HG02870 (cell line): ENCODE measurements around the gene SF3B2.

Experiments used
- ATAC-seq: cut with Tn5 transposase; IDR thresholded peaks from one replicate; pipeline ENCODE4 v1.9.1; 2021; ENCODE audit warnings: mild to moderate bottlenecking, moderate library complexity; ENCODE audit not compliant: unreplicated experiment

The SF3B2 gene

GRCh38 chr11:66047541-66048365 is 4.4 kb upstream of the SF3B2 start:
- ATAC-seq: no peak

GRCh38 chr11:66048547-66049323 is 3.4 kb upstream of the SF3B2 start, which contains the start of gene GAL3ST3:
Gene GAL3ST3 (minus strand): TSS chr11:66049161. CDS start chr11:66045415, 3,746 bp downstream.
- no peak for ATAC-seq

- ATAC-seq: no peak
Measured at GRCh38 chr11:66050581-66051231, 1.5 kb upstream of the SF3B2 start.

- ATAC-seq: no peak
Measured at GRCh38 chr11:66051371-66051765, 796 bp upstream of the SF3B2 start.

GRCh38 chr11:66052664-66052982 is 459 bp downstream of the SF3B2 start:
- ATAC-seq: no peak

GRCh38 chr11:66055021-66055420 is 2.9 kb downstream of the SF3B2 start:
- no peak for ATAC-seq

- ATAC-seq: no peak
Measured at GRCh38 chr11:66056501-66056900, 4.3 kb downstream of the SF3B2 start.

GRCh38 chr11:66059966-66060680 is 8.0 kb downstream of the SF3B2 start:
- no peak for ATAC-seq

- ATAC-seq: no peak
Measured at GRCh38 chr11:66061268-66061667, 9.1 kb downstream of the SF3B2 start.

- no peak for ATAC-seq
Measured at GRCh38 chr11:66062408-66062807, 10.2 kb downstream of the SF3B2 start.

- ATAC-seq: no peak
Measured at GRCh38 chr11:66063900-66064299, 11.7 kb downstream of the SF3B2 start.

- no peak for ATAC-seq
Measured at GRCh38 chr11:66064571-66064970, 12.4 kb downstream of the SF3B2 start.

GRCh38 chr11:66066751-66067150 is 14.6 kb downstream of the SF3B2 start:
- no peak for ATAC-seq

- no peak for ATAC-seq
Measured at GRCh38 chr11:66067640-66068039, 15.5 kb downstream of the SF3B2 start.

- ATAC-seq: no peak
Measured at GRCh38 chr11:66068154-66068821, 16.1 kb downstream of the SF3B2 start.

GRCh38 chr11:66068923-66069714 is 17.0 kb downstream of the SF3B2 start:
- no peak for ATAC-seq

GRCh38 chr11:66069715-66070603 is 17.8 kb downstream of the SF3B2 start, which contains the start of gene PACS1:
Gene PACS1 (plus strand): TSS chr11:66070272. CDS start chr11:66070487, 215 bp downstream.
- no peak for ATAC-seq

GRCh38 chr11:66070604-66071380 is 18.6 kb downstream of the SF3B2 start:
- ATAC-seq: no peak
